ELR (cell line): Measurements from ENCODE around the gene SRSF12.

ENCODE experiments used
- DNase-seq: peaks from one replicate; pipeline ENCODE4 v3.0.0-alpha.2; 2015; ENCODE audit warnings: low read depth

The SRSF12 gene

DNA sequence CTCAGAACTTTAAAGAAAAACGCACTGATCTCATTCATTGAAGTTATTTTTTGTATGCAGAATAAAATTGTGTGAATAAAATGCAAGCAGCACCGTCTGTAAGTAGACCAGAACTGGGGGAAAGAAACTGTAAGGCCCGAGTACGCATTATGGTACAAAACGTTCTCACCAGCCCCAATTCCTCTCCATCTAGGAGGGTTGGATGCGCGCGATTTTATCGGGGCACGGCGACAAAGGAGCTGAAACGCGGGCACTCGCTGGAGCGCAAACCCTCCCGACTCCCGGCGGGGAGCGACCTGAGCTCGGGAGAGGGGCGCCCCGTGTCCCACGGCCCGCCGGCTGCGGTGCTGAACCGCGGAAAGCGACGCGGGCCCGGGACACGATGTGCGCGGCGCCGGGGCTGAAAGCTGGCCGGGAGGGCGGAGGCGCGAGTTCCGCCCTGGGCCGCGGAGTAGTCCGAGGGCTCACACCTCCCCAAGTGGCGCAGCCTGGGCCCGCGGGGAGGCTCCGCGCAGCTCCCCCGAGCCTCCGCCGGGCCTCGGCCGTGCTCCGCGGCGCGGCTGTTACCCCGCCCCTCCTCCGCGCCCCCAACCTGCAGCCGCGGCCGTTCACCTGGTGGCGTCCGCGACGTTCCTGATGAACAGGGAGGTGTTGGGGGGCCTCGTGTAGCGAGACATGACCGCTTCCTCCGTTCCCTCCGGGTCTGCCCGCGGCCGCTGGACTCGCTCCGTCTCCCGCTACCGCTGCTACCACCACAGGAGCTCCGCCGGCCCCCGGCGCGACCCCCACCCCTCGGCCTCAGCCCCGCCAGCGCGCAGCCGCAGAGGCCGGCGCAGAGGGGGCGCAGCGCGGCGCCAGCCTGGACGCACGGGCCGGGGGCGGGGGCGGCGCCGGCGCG lies at the start of gene SRSF12:
Gene SRSF12, minus strand, starts transcription at position 861 of the 898 bp plus-strand sequence. Its CDS starts 184 bp downstream, at position 677.
- DNase-seq = peak; percentile 44

DNA sequence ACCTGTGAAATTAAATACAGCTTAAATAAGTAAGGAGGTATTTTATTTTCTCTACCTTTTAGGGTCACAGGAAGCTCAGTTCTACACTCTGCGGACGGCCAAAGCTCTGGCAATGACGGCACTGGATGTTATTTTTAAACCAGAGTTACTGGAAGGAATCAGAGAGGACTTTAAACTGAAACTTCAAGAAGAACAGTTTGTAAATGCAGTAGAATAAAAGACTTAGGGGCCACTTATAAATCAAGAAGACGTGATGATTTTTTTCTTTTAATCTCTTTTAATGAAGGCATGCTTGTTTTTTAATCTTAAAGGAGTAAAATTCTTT lies 44.1 kb upstream of the SRSF12 start:
- no peak for DNase-seq

DNA sequence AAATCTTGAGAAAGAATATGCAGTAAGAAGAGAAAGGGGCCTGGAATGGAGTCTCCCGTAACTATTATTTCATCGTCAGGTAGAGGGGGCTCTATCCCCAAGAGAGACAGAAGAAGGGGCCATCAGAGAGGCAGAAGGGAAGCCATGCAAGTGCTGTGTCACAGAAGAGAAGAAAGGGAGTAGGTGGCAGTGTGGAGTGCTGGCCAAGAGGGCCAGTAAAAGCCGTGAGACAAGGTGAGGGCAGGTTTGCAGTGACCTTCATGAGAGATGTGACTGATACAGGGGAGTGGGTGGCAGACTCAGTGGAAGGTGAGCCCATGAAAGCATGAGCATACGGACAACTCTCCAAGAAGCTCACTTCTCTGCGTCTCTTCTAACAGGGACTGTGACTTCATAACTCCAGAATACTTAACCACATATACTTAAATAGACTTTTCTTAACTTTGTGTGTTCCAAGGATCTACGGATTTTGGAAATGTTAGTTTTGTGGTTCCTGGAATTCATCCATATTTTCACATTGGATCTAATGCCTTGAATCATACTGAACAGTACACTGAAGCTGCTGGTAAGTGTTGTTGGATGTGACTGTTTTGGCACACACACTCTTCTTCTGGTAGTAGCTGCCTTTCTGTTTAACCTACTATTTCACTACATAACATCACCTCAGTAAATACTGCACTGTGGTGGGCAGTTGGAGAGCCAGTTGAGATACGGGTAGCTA lies 43.6 kb upstream of the SRSF12 start:
- no peak for DNase-seq

DNA sequence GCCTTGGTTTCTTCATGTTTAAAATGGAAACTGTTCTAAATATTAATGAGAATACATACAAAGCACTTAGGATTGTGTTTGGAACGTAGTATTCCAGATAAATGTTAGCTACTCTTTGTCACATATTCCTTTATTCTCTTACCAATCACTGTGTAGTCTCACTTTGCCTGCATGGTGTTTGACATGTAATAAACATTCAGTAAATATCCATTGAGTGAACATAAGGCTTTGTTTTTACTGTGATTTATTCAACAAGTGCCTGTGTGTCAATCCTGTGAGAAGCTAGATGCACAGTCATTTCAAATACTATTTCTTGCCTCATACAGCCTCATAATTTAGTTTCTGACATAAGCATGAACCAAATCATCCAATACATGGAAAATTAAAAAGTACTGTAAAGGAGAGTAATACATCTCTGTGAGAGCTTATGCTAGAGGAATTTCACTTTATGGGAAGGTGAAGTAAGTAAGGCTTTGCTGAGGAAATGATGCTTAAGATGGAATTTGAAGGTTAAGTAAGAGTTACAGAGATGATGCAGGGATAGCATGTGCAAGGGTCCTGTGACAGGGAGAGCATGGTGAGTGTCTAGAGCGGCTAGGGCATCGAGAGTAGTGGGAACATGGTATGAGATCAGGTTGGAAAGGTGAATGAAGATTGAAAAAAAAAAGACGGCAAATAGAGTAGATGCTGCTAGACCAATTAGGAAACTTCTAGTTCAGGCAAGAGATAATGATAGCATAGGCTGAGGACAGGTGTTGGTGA lies 42.6 kb upstream of the SRSF12 start:
- no peak for DNase-seq

DNA sequence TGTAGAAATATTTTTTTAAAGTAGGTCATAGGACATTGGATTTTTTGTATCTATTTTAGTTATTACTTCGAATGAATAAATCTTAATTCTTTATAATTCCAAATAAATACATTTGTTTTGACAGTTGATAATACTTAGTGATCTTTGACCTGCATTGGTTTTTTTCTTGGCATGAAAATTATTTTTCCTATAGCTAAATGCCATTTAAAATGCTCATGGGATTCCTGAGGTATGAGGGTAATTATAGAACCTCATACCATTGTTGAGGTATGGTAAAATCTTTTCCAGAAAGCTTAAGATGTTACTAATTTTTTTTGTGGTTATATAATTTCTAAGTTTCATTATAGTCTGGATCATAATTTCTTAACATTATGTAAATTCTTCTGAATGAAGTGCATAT lies 36.3 kb upstream of the SRSF12 start:
- peak; percentile 35 for DNase-seq

DNA sequence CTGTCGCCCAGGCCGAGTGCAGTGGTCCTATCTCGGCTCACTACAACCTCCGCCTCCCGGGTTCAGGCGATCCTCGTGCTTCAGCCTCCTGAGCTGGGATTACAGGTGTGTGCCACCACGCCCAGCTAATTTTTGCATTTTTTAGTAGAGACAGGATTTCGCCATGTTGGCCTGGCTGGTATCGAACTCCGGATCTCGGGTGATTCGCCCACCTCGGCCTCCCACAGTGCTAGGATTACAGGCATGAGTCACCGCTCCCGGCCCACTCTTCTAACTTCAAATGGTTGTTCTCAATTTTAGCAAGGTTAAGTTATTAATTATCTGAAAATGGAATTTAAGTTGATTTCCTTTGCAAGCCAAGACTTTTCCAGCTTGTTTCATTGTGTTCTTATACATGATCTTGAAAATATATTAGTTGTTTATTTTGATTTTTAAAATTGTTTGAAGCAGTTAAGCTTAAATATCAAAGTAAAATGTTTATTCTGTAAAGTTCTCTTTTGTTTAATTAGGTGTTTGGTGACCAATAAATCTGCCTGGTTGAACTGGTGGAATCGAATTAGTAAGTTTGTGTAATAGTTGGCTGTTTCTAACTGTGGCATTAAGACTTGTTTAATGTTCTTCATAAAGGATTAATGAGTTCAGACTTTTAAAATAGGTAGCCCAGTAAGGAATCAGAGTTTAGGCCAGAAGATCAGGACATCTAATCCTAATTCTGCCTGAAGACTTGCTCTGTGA lies 30.3 kb upstream of the SRSF12 start:
- DNase-seq = peak; percentile 54

DNA sequence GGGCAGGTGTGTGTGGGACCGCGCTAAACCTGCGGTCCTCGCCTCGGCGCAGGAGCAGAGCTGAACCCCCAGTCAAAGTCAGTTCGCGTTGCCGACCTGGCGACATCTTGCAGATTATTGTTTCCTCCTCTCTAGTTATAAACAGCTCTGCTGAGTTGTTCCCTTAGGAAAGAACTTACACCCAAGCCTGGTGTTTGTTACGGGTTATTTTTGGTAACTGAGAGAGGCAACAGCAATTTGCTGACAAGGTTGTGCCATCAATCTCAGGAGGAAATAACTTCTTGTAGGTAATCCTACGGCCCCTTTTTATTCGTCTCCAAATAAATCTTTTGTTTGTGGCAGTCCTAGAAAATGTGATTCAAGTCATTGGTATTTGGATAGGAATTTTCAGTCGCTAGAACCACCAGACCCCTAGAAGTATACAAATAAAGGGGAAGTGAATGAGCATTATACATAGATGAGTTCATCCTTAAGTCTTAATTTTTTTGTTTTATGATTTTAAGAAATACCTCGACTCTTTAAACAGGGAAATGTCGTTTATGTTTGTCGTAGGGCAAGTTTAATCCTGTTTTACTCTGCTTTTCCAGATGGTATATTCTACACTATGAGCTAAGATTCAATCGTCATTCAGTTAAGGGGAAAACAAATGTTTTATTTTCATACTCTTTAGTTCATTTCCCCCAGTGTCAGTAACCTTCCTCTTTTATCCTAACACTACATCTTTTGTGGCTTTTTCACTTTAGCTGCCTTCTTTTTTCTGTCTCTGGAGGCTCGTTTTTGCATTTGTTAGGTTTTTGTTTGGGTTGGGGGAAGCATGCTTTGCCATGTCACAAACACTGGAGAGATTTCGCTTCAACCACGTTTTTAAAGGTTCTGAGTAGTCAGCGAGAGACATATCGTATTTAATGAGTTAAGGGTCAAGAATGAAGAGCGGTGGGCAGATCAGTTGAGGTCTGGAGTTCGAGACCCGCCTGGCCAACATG lies 29.1 kb upstream of the SRSF12 start:
- DNase-seq = peak; percentile 81

DNA sequence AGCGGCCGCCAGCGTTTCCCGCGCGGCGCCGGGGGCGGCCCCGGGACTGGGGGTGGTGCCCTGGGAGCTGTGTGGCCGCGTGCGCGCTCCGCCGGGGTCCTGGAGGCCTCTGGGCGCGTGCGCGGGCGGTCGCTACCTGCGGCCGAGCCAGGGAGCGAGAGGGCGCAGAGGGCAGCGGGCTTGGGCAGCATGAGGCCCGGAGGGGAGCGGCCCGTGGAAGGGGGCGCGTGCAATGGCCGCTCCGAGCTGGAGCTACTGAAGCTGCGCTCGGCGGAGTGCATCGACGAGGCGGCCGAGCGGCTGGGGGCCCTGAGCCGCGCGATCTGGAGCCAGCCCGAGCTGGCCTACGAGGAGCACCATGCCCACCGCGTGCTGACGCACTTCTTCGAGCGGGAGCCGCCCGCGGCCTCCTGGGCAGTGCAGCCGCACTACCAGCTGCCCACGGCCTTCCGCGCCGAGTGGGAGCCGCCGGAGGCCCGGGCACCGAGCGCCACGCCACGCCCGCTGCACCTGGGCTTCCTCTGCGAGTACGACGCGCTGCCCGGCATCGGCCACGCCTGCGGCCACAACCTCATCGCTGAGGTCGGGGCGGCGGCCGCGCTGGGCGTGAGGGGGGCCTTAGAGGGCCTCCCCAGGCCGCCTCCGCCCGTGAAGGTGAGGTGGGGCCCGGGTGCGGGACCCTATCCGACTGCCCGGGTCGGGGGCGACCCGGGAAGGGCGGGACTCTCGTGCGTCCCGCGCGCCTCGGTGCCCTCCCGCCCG lies 28.3 kb upstream of the SRSF12 start, which contains the start of gene PM20D2:
Gene PM20D2, plus strand, starts transcription at position 100 of the 762 bp plus-strand sequence. Its CDS starts 90 bp downstream, at position 190.
- DNase-seq = peak; percentile 77

DNA sequence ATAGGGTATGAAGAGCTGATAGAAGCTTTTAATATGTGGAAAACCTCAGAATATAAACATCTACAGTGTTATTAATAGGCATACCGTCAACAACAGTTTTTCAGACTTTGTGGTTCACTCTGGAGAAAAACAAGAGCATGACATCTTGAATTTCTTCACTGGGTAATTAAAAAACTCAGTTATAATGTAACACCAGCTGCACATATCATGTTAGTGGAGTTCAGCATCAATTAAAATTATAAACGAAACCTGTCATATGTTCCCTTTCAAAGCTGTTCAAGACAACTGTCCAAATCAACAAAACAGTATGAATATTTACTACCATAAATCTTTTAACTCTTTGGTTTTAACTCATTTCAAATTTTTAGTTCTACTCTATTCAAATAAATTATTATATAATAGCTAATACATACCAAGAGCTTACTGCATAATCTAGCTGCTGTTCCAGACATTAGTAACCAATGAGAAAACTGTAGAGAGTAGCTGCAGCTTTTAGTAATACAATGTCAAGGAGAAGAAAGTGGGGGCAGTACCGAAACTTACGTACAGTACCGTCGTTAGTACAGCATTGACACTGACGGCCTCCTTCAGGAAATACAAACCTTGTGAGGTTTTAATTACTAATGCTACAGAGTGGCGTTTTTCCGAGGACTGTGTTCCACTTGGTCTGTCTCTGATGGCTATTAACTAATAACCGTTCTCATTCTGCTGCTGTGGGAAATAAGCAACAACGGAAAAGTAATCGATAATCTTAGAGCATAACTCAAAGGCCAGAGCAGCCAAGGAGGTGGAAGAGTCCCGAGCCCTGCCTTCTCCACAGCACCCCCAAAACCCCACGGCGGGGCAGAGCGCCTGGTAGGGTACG lies 27.5 kb upstream of the SRSF12 start:
- peak; percentile 68 for DNase-seq

DNA sequence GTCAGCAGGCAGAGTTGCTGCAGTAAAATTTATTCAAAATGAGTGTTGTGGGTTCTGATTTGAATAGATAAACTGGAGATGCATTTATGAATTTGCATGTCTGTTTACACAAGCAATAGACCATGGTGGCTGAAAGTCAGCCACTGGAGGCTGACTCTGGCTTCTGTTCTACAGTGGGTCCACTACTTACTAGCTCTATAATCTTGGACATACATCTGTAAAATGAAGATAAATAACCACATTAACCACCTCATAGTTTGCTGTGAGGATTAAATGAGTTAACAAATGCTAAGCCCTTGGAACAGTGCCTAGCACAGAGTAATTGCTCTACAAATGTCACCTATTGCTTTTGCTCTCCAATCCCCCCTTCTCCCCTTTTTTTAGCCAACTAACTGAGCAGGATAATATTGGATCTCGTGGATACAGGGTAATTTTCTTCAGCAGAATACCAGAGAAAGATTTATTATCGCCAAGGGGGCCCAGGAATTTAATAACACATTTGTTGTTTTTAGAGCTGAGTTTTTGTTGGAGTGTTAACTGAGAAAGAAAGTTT lies 26.6 kb upstream of the SRSF12 start:
- no peak for DNase-seq

DNA sequence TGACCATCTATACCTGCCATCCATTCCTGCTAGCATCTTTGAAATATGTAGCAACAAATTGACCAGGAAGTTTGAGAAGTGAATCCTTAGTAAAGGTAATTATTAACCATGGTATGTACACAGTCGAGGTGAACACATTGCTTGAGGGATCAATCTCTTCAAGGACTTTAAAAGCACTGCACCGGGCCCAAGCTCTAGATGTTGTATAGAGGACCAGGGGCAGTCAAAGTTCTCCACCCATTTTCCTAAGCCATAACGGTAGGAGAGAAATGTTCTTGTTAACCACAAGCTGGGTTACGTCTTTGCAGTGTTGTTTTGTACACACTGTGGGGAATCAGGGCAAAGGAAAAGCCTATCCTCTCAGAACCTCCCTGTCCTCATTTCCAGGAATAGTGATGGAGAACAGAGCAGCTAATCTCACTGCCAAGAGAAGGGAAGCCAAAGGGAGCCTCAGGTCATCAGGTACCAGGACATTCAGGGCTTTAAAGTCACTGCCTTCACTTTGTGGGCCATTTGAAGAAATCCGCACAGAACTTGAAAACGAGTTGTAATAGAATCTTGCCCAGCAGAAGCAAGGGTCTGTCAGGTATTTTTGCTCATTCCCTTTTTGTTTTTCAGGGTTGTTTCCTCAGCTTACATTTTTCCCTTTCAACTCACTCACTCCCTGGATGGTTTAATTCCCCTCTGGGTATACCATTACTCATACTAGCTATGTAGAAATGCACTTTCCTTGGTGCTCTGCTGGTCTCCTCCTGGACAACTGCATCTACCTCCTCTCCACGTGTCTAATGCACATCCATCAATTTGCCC lies 22.7 kb upstream of the SRSF12 start:
- peak; percentile 59 for DNase-seq

DNA sequence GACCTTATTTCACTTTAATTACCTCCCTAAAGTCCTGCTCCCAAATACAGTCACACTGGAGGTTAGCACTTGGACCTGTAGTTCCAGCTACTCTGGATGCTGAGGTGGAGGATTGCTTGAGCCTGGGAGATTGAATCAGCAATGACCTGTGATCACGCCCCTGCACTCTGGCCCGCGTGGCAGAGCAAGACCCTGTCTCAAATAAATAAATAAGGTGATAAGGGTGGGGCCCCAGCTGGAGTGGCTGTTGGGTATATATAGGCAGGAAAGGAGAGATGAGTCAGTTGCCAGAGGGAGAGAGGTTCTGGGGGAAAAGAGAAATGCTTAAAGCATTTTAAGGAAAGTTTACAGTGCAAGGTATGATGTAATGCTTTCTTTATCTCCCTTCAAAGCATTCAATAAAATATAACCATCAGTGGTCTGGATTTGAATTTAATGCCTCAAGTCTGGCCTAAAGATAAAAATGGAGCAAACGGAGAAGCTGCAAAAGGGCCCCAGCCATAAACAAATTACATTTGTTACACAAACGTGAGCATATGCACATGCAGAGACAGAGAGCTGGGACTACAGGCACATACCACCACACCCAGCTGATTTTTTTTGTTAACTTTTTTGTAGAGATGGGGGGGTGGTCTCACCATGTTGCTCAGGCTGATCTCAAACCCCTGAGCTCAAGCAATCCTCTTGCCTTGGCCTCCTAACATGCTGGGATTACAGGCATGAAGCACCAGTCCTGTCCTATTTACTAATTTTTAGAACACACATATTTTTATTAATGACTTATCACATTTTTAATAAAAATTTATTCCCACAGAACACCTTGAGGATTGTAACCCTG lies 21.9 kb upstream of the SRSF12 start:
- peak; percentile 71 for DNase-seq

DNA sequence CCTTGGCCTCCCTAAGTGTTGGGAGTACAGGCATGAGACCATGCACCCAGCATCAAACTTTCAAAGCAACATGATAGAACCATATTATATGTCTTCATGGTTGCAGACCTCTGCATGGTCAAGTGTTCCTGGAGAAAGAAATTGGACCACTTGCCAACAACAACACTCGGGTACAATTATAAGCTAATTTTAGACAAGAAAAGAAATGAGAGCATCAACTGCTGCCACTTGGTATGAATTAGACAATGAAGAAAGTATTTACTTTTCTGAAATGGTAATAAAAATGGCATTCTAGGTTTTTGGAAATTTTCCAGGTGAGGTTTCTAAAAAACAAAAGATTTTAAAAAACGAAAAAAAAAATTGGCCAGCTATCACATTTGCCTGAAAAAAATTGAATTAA lies 20.3 kb upstream of the SRSF12 start:
- DNase-seq = no peak

DNA sequence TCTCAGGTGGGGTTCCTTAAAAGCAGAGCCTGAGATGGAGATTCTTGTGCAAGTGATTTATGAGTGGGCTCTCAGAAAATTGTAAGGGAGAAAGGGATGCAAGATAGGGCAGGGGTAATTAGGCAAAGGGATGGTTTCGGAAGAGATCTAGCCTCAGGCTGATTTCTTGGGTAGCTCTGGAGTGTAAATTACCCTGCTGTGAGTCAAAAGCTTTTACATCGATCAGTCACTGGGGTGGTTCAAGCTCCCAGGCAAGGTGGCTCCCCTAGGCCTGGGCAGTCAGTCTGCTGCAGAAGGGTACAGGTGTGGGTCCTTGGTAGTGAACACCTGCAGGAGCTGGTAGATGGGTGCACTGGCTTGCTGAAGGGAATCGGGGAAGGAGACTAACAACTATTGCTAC lies 16.9 kb upstream of the SRSF12 start:
- DNase-seq = no peak

DNA sequence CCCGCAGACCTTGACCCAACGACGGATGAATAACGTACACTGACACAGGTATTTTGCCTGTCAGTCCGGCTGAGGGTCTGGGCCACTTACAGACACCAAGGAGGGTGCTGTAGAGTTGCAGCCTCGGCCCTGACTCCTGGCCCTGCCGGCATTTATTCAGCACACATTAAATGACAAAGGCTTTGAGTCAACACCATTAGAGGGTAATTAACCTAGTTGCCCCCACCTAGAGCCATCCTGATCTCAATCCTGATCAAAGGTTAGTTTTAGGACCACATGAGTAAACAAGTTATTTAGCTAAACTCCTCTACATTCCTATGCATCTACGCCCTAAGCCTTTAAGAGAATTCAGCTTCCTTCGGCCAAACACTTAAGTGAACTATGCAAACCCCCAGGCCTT lies 16.1 kb upstream of the SRSF12 start:
- DNase-seq = no peak

DNA sequence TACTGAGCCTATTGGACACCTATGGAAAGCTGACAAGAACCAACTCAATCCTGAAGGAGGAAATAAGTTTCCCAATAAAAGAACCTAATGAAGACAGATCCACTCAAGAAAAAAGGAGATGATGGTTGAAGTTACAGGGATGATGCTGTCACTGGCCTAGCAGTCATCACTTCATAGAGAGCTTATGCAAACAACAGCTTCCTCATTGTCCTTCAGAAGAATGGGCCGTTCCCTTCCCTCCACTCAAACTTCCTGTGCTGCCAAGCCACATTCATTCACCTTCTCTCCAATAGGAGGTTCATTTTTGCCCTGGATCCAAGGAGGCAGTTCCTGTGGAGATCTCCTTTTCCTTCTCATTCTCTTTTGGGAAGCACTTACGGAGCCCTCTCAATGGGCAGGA lies 14.2 kb upstream of the SRSF12 start:
- DNase-seq = no peak

DNA sequence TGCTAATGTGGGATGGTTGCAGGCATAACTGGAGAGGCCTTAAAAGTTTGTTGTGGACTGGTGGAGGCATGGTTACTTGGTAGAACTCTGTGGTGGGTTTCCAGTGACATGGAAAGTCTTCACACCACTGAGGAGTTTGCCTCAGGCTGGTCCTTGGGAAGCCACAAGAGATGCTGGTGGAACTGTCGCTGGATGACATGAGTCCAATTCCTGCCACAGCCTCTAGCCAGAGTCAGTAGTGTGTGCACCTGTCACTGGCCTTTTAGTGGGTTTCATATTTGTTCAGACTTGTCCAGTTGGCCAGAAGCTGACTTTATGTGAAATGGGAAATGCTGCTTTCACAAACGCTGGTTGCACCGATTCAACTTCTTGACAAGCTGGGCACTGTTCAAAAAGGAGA lies 13.7 kb upstream of the SRSF12 start:
- DNase-seq = no peak
